OCI-M2 (cell line): Measurements from ENCODE around the gene TTC5.
"Not testable (repeated sequence)": the region's sequence is repeated elsewhere in the genome, so short reads cannot be mapped to it uniquely, and the experiment has no call there.

Experiments used
- DNase-seq: peaks from one replicate; lab custom pipeline; 2025; ENCODE audit not compliant: unreplicated experiment; lab: John Stamatoyannopoulos, UW

TTC5 gene

GRCh38 chr14:20306079-20306423 lies 300 bp upstream of the TTC5 start:
- no peak for DNase-seq

- DNase-seq: no peak
Observed at GRCh38 chr14:20302042-20302755, 3.6 kb downstream of the TTC5 start.

- no peak for DNase-seq
Observed at GRCh38 chr14:20295067-20295466, 10.7 kb downstream of the TTC5 start.

GRCh38 chr14:20294636-20295035 lies 11.1 kb downstream of the TTC5 start:
- DNase-seq: no peak

GRCh38 chr14:20281998-20282397 lies 23.8 kb downstream of the TTC5 start:
- DNase-seq: not testable (repeated sequence)

GRCh38 chr14:20280265-20280664 lies 25.5 kb downstream of the TTC5 start:
- not testable (repeated sequence) for DNase-seq

- DNase-seq: no peak
Observed at GRCh38 chr14:20278414-20278813, 27.3 kb downstream of the TTC5 start.

- DNase-seq: no peak
Observed at GRCh38 chr14:20277409-20277808, 28.3 kb downstream of the TTC5 start.

GRCh38 chr14:20274062-20274461 lies 31.7 kb downstream of the TTC5 start:
- no peak for DNase-seq

- not testable (repeated sequence) for DNase-seq
Observed at GRCh38 chr14:20264361-20264760, 41.4 kb downstream of the TTC5 start.

- DNase-seq: no peak
Observed at GRCh38 chr14:20262642-20263128, 43.1 kb downstream of the TTC5 start.

- no peak for DNase-seq
Observed at GRCh38 chr14:20247646-20248246, 58.0 kb downstream of the TTC5 start.
